Measurements from ENCODE around the gene DENND4C. TPM values are rescaled to one million over a fixed set of nuclear protein-coding genes. Genes with fewer than 3 reads are reported as not detected.

The DENND4C gene
- total RNA-seq, 1 experiment from 2014 or later = 40.1 TPM

DNA sequence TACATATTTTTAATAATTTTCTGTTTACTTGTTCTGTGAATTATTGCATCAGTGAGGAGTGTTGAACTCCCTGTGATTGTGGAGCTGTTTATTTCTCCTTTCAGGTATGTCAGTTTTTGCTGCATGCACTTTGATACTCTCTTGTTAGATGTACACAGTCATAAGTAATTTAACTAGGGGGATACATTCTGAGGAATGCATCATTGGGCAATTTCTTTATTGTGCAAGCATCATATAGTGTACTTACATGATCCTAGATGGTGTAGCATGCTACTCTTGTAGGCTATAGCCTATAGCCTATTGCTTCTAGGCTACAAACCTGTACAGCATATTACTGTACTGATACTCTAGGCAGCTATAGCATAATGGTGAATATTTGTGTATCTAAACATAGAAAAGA is 9.5 kb downstream of the DENND4C start:
- intact Hi-C loops (cut with micrococcal nuclease; ENCODE audit: unreplicated experiment) = no loop called here
- Histone ChIP-seq H3K4me1 (peaks cover 9% of the 10 kb centered on the region; the same call in 1 of the 2 replicates), H3K4me3 (ENCODE audit: low read depth, low read length) (no peak overlapping the region), H3K9me3 (no peaks in the 10 kb centered on the region), H3K27me3 (replicated peaks; ENCODE audit: control insufficient read depth, insufficient read depth, low read length) (no peaks in the 10 kb centered on the region), H3K36me3 (ENCODE audit: control insufficient read depth, insufficient read depth, low read length) (no peaks in the 10 kb centered on the region)
- POLR2A ChIA-PET = no interaction called here
- CTCF ChIA-PET = interaction anchor here (0.6 kb wide), 1 partner anchor 104 kb away, joined by 5 read pairs; no protein-coding TSS in a partner anchor
- no peak for DNase-seq
- peaks cover 40% of the 10 kb centered on the region for H3K36me3 Mint-ChIP-seq (ENCODE audit: insufficient read depth, unreplicated experiment)
- H3K4me3 Mint-ChIP-seq (ENCODE audit: unreplicated experiment) = no peak overlapping the region
- H3K27me3 Mint-ChIP-seq (ENCODE audit: insufficient read depth, unreplicated experiment) = no peaks in the 10 kb centered on the region
- H3K9me3 Mint-ChIP-seq (ENCODE audit: unreplicated experiment) = no peaks in the 10 kb centered on the region
- no peak overlapping the region for H3K27ac Mint-ChIP-seq (ENCODE audit: unreplicated experiment)
- H3K4me1 Mint-ChIP-seq (ENCODE audit: low read depth, unreplicated experiment) = peaks cover 31% of the 10 kb centered on the region
- TF ChIP-seq, protein P1, sequence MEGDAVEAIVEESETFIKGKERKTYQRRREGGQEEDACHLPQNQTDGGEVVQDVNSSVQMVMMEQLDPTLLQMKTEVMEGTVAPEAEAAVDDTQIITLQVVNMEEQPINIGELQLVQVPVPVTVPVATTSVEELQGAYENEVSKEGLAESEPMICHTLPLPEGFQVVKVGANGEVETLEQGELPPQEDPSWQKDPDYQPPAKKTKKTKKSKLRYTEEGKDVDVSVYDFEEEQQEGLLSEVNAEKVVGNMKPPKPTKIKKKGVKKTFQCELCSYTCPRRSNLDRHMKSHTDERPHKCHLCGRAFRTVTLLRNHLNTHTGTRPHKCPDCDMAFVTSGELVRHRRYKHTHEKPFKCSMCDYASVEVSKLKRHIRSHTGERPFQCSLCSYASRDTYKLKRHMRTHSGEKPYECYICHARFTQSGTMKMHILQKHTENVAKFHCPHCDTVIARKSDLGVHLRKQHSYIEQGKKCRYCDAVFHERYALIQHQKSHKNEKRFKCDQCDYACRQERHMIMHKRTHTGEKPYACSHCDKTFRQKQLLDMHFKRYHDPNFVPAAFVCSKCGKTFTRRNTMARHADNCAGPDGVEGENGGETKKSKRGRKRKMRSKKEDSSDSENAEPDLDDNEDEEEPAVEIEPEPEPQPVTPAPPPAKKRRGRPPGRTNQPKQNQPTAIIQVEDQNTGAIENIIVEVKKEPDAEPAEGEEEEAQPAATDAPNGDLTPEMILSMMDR (IDR thresholded peaks at IDR 0.05; ENCODE audit: insufficient read depth in 1 of 2, low read depth in 1 of 2, low read length in 1 of 2, severe bottlenecking in 1 of 2, unreplicated experiment in 1 of 2) = no peak
- BruUV-seq (replicated peaks) = no TSS peak

DNA sequence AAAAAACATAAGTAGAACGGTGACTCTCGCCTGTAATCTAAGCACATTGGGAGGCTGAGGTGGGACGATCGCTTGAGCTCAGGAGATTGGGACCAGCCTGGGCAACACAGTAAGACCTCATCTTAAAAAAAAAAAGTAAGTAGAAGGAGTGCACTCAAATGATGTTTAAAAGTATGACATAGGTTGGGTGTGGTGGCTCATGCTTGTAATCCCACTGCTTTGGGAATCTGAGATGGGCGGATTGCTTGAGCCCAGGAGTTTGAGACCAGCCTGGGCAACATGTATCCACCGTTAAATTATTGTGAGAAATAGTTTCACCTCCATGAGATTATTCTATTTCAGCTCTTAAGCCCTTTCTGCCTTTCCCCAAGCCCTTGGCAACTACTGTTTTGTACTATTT is 11.2 kb downstream of the DENND4C start:
- Histone ChIP-seq H3K9me3 (no peaks in the 10 kb centered on the region), H3K4me3 (ENCODE audit: low read depth, low read length) (no peak overlapping the region), H3K36me3 (ENCODE audit: control insufficient read depth, insufficient read depth, low read length) (no peaks in the 10 kb centered on the region), H3K27me3 (replicated peaks; ENCODE audit: control insufficient read depth, insufficient read depth, low read length) (no peaks in the 10 kb centered on the region), H3K4me1 (peaks cover 9% of the 10 kb centered on the region; the same call in 1 of the 2 replicates)
- Mint-ChIP-seq H3K9me3 (ENCODE audit: unreplicated experiment) (no peaks in the 10 kb centered on the region), H3K27me3 (ENCODE audit: insufficient read depth, unreplicated experiment) (no peaks in the 10 kb centered on the region), H3K27ac (ENCODE audit: unreplicated experiment) (no peak overlapping the region), H3K36me3 (ENCODE audit: insufficient read depth, unreplicated experiment) (peaks cover 49% of the 10 kb centered on the region), H3K4me3 (ENCODE audit: unreplicated experiment) (no peak overlapping the region), H3K4me1 (ENCODE audit: low read depth, unreplicated experiment) (peaks cover 34% of the 10 kb centered on the region)
- no TSS peak for BruUV-seq (replicated peaks)
- CTCF ChIA-PET = interaction anchor here (0.6 kb wide), 1 partner anchor 138 kb away, joined by 7 read pairs; no protein-coding TSS in a partner anchor
- no peak for DNase-seq
- intact Hi-C loops (cut with micrococcal nuclease; ENCODE audit: unreplicated experiment) = no loop called here
- POLR2A ChIA-PET = no interaction called here
- TF ChIP-seq, protein P1 (IDR thresholded peaks at IDR 0.05; ENCODE audit: insufficient read depth in 1 of 2, low read depth in 1 of 2, low read length in 1 of 2, severe bottlenecking in 1 of 2, unreplicated experiment in 1 of 2) = no peak

DNA sequence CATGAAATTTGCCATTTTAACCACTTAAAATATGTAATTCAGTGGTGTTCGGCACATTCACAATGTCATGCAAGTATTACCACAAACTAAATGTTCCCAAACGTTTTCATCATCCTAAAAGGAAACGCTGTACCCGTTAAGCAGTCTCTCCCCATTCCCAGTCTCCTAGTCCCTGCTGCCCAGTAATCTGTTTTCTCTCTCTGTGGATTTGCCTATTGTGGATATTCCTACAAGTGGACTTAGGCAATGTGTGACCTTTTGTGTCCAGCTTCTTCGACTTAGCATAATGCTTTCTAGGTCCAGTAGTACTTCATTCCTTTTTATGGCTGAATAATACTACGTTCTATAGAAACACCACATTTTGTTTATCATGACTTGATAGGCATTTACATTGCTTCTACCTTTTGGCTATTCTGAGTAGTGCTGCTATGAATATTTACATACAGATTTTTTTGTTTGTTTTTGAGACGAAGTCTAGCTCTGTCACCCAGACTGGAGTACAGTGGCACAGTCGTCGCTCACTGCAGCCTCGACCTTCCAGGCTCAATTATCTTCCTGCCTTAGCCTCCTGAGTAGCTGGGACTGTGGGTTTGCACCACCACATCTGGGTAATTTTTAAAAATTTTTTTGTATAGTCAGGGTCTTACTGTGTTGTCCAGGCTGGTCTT is 13.0 kb downstream of the DENND4C start:
- intact Hi-C loops (cut with micrococcal nuclease; ENCODE audit: unreplicated experiment) = no loop called here
- Mint-ChIP-seq H3K27me3 (ENCODE audit: insufficient read depth, unreplicated experiment) (no peaks in the 10 kb centered on the region), H3K4me1 (ENCODE audit: low read depth, unreplicated experiment) (peaks cover 46% of the 10 kb centered on the region), H3K9me3 (ENCODE audit: unreplicated experiment) (no peaks in the 10 kb centered on the region), H3K27ac (ENCODE audit: unreplicated experiment) (no peak overlapping the region), H3K36me3 (ENCODE audit: insufficient read depth, unreplicated experiment) (peaks cover 59% of the 10 kb centered on the region), H3K4me3 (ENCODE audit: unreplicated experiment) (no peak overlapping the region)
- ChIA-PET POLR2A (no interaction called here), CTCF (no interaction called here)
- Histone ChIP-seq H3K27me3 (replicated peaks; ENCODE audit: control insufficient read depth, insufficient read depth, low read length) (no peaks in the 10 kb centered on the region), H3K4me3 (ENCODE audit: low read depth, low read length) (no peak overlapping the region), H3K9me3 (no peaks in the 10 kb centered on the region), H3K36me3 (ENCODE audit: control insufficient read depth, insufficient read depth, low read length) (no peaks in the 10 kb centered on the region), H3K4me1 (peaks cover 13% of the 10 kb centered on the region; the same call in 1 of the 2 replicates)
- no TSS peak for BruUV-seq (replicated peaks)
- TF ChIP-seq, protein P1 (IDR thresholded peaks at IDR 0.05; ENCODE audit: insufficient read depth in 1 of 2, low read depth in 1 of 2, low read length in 1 of 2, severe bottlenecking in 1 of 2, unreplicated experiment in 1 of 2) = no peak
- no peak for DNase-seq

Measured in Caco-2 (cell line).